ENCODE data around the gene TTC16. TPM values are rescaled to one million over a fixed set of nuclear protein-coding genes. Genes with fewer than 3 reads are reported as not detected.
A peak's percentile ranks its signal among the peaks of the same experiment; 100 is the strongest.

TTC16 gene, protein sequence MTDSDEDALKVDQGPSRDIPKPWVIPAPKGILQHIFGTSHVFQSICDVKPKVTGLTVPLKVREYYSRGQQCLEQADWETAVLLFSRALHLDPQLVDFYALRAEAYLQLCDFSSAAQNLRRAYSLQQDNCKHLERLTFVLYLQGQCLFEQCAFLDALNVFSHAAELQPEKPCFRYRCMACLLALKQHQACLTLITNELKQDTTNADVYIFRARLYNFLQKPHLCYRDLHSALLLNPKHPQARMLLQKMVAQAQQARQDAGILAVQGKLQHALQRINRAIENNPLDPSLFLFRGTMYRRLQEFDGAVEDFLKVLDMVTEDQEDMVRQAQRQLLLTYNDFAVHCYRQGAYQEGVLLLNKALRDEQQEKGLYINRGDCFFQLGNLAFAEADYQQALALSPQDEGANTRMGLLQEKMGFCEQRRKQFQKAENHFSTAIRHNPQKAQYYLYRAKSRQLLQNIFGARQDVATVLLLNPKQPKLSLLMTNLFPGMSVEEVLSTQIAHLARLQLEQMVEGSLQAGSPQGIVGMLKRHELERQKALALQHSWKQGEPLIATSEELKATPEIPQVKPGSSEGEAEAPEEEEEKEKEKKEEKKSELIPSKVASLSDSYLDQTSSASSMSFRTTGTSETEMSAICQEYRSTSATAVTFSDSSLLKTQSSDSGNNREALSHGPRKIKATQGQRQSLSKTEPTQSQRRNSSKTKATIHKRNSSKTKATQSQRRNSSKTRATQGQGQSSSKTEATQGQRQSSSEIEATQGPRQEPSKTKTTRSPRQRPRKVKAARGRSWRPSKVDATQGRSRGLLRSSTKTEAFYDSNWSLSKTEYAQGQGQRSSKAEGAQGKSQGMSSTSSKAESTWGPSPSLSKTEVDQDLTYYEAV
- total RNA-seq, result under 0.01 TPM in 1 of 2 replicates, not detected in the other

DNA sequence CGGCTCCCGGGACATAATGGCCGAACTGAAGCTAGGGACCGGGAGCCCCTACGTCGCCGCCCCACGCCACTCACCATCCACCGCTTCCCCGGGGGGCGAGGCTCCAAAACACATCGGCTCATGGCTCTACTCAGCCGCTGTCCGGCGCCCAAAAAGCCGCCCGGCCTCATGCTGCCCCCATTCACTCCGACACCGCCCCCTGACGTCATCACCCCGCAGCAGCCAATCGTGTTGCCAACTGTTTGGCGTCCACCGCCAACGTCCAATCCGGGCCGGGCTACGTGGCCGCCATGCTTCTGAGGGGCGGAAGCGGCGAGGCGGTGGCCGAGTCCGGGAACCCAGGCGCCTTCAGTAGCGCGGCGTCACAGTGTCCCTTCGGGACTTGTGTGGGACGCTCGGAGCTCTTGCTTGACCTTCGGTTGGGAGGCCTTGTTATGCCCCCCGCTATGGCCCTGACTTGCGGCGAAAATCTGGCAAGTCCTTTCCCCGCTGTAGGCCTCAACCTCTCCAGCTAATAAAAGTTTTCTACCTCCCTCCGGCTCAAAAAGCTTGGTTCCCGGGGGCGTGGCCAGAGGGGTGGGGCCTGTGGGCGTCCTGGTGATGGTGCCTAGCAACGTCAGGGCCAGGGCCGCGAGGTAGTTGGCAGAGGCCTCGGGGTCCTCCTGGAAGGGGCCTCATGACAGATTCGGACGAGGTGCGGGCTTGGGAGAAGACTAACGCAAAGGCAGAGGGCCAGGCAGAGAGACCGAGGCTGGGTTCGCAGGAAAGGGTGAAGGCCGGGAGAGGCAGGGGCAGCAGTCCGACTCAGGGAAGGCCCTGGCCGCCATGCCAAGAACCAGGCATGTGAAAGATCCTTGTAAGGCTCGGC, at the start of gene TTC16, which contains the start of gene PTRH1:
Gene TTC16 (plus strand): TSS at position 610 of the 868 bp plus-strand sequence. CDS start 67 bp downstream, at position 677.
Gene PTRH1 (minus strand): TSS at position 194 of the 868 bp plus-strand sequence. CDS start 24 bp downstream, at position 170.
- Histone ChIP-seq H3K27me3 (ENCODE audit: insufficient read depth, low read length) (no peaks in the 10 kb centered on the region), H3K4me2 (ENCODE audit: insufficient read depth, low read length) (peak within 1 kb of the TSS; percentile 95), H4K20me1 (ENCODE audit: insufficient read depth, low read length) (peaks cover 15% of the 10 kb centered on the region), H3K27ac (ENCODE audit: low read depth, low read length) (peak within 1 kb of the TSS; percentile 82), H3K36me3 (ENCODE audit: insufficient read depth, low read length) (no peaks in the 10 kb centered on the region), H3K9me3 (ENCODE audit: low read depth, low read length) (no peaks in the 10 kb centered on the region), H3K4me3 (ENCODE audit: insufficient read depth, low read length) (peak within 1 kb of the TSS; percentile 86), H3K79me2 (ENCODE audit: insufficient read depth, low read length) (peaks cover 17% of the 10 kb centered on the region), H3K4me1 (ENCODE audit: insufficient read depth, low read length) (peaks cover 9% of the 10 kb centered on the region), H2AFZ (ENCODE audit: low read length) (peak within 1 kb of the TSS; percentile 99)
- DNase-seq (ENCODE audit: insufficient read length, low spot score, missing footprints), result peak; percentile 100
- TF ChIP-seq, protein P1, sequence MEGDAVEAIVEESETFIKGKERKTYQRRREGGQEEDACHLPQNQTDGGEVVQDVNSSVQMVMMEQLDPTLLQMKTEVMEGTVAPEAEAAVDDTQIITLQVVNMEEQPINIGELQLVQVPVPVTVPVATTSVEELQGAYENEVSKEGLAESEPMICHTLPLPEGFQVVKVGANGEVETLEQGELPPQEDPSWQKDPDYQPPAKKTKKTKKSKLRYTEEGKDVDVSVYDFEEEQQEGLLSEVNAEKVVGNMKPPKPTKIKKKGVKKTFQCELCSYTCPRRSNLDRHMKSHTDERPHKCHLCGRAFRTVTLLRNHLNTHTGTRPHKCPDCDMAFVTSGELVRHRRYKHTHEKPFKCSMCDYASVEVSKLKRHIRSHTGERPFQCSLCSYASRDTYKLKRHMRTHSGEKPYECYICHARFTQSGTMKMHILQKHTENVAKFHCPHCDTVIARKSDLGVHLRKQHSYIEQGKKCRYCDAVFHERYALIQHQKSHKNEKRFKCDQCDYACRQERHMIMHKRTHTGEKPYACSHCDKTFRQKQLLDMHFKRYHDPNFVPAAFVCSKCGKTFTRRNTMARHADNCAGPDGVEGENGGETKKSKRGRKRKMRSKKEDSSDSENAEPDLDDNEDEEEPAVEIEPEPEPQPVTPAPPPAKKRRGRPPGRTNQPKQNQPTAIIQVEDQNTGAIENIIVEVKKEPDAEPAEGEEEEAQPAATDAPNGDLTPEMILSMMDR (IDR thresholded peaks at IDR 0.05; ENCODE audit: extremely low read depth, low read depth, low read length), result no peak

DNA sequence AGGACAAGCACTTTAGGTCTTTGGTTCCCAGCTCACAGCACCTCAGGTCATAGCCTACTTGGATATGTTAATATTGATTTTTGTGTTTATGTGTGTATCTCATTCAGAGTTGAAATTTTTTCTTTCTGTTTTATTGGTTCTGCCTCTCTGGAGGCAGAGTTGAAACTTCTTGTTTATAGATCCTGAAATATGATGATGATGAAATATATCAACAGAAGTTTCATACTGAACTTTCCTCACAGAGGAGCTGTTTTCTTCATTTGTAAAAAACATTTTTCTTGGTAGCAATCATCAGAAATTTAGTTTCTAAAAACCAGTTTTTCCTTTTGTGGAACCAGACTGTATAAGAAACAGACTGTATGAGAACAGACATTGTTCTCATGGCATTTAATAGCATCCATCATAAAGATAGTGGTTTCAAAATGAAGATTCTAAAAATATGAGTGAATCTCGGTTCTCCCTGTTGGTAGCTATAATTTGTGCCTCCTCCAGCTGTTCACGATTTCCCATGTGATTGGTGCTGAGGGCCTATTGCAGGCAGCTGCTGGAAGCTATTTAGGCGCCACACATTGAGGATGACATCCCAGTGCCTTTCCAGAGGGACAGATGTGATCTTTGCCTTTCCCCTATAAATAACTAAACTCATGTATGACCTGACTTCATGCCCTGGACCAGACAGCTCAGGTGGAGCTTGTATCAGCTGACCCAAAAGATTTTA, 48.6 kb upstream of the TTC16 start:
- peak; percentile 34 for DNase-seq (ENCODE audit: insufficient read length, low spot score, missing footprints)

DNA sequence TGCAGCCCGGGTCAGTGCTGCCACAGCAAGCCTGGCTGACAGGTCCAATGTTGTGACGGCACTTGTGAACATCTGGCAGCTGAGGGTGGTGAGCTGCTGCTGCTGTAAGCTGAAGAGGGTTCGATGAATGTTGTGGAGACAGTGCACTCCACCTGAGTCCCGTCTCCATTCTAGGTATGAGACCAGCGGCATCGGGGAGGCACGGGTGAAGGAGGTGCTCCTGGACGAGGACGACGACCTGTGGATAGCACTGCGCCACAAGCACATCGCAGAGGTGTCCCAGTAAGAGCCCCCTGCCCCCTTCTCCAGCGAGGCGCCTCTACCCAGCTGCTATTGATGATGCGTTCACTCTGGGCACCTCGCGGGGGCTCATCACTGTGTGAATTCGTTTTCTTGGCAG, 48.0 kb upstream of the TTC16 start:
- TF ChIP-seq, protein P1 (IDR thresholded peaks at IDR 0.05; ENCODE audit: extremely low read depth, low read depth, low read length), result no peak
- Histone ChIP-seq H3K4me2 (ENCODE audit: insufficient read depth, low read length) (no peak overlapping the region), H3K36me3 (ENCODE audit: insufficient read depth, low read length) (peaks cover 42% of the 10 kb centered on the region), H3K27ac (ENCODE audit: low read depth, low read length) (no peak overlapping the region), H3K4me3 (ENCODE audit: insufficient read depth, low read length) (no peak overlapping the region), H3K4me1 (ENCODE audit: insufficient read depth, low read length) (no peaks in the 10 kb centered on the region), H3K27me3 (ENCODE audit: insufficient read depth, low read length) (no peaks in the 10 kb centered on the region), H3K9me3 (ENCODE audit: low read depth, low read length) (no peaks in the 10 kb centered on the region), H2AFZ (ENCODE audit: low read length) (no peak overlapping the region), H4K20me1 (ENCODE audit: insufficient read depth, low read length) (no peaks in the 10 kb centered on the region), H3K79me2 (ENCODE audit: insufficient read depth, low read length) (no peaks in the 10 kb centered on the region)
- DNase-seq (ENCODE audit: insufficient read length, low spot score, missing footprints), result peak; percentile 76

More for the DNA sequence above, 48.6 kb upstream of the TTC16 start:
- TF ChIP-seq, protein P1 (IDR thresholded peaks at IDR 0.05; ENCODE audit: extremely low read depth, low read depth, low read length), result no peak
- Histone ChIP-seq H3K4me1 (ENCODE audit: insufficient read depth, low read length) (no peaks in the 10 kb centered on the region), H3K27me3 (ENCODE audit: insufficient read depth, low read length) (no peaks in the 10 kb centered on the region), H3K36me3 (ENCODE audit: insufficient read depth, low read length) (peaks cover 45% of the 10 kb centered on the region), H2AFZ (ENCODE audit: low read length) (no peak overlapping the region), H4K20me1 (ENCODE audit: insufficient read depth, low read length) (no peaks in the 10 kb centered on the region), H3K27ac (ENCODE audit: low read depth, low read length) (no peak overlapping the region), H3K4me2 (ENCODE audit: insufficient read depth, low read length) (no peak overlapping the region), H3K9me3 (ENCODE audit: low read depth, low read length) (no peaks in the 10 kb centered on the region), H3K79me2 (ENCODE audit: insufficient read depth, low read length) (no peaks in the 10 kb centered on the region), H3K4me3 (ENCODE audit: insufficient read depth, low read length) (no peak overlapping the region)

All from osteoblast (primary cell).